H9 (cell line): ENCODE measurements around the gene CRHBP. TPM values are rescaled to one million over a fixed set of nuclear protein-coding genes. Genes with fewer than 3 reads are reported as not detected.

Experiments used
- DNase-seq: peaks from one replicate; pipeline ENCODE4 v3.0.0-alpha.2; 2017
- H2AFZ ChIP-seq: one replicate; pipeline ENCODE4 v1.6.1; 2013; ENCODE audit warnings: mild to moderate bottlenecking, low read length, control low read depth, moderate library complexity
- H2AK5ac ChIP-seq: 2 replicates; pipeline ENCODE4 v1.6.1; 2013; ENCODE audit warnings: low read length, control low read depth, mixed read lengths; ENCODE audit not compliant: insufficient read length
- H2BK120ac ChIP-seq: one replicate; pipeline ENCODE4 v1.6.1; 2013; ENCODE audit warnings: low read depth, mild to moderate bottlenecking, low read length, control low read depth, inconsistent platforms; ENCODE audit not compliant: poor library complexity, severe bottlenecking
- H2BK12ac ChIP-seq: 2 replicates; pipeline ENCODE4 v1.6.1; 2013; ENCODE audit warnings: low read length, control low read depth, mixed read lengths, low read depth; ENCODE audit not compliant: insufficient read length
- H2BK15ac ChIP-seq: 2 replicates; pipeline ENCODE4 v1.6.1; 2013; ENCODE audit warnings: low read depth, low read length, control low read depth
- H2BK20ac ChIP-seq: one replicate; pipeline ENCODE4 v1.6.1; 2013; ENCODE audit warnings: low read depth, mild to moderate bottlenecking, low read length, control low read depth, inconsistent platforms; ENCODE audit not compliant: poor library complexity, severe bottlenecking
- H2BK5ac ChIP-seq: 2 replicates; pipeline ENCODE4 v1.6.1; 2013; ENCODE audit warnings: low read length, control low read depth, mixed read lengths; ENCODE audit not compliant: insufficient read length
- H3K14ac ChIP-seq: 2 replicates; pipeline ENCODE4 v1.6.1; 2013; ENCODE audit warnings: low read length, control low read depth; ENCODE audit not compliant: insufficient read depth
- H3K18ac ChIP-seq: 2 replicates; pipeline ENCODE4 v1.6.1; 2013; ENCODE audit warnings: low read depth, mild to moderate bottlenecking, mixed read lengths, low read length, control low read depth; ENCODE audit not compliant: insufficient read length
- H3K23ac ChIP-seq: 2 replicates; pipeline ENCODE4 v1.6.1; 2013; ENCODE audit warnings: low read length, control low read depth, mixed read lengths, low read depth; ENCODE audit not compliant: insufficient read length
- H3K23me2 ChIP-seq: 2 replicates; pipeline ENCODE4 v1.6.1; 2013; ENCODE audit warnings: low read depth, mild to moderate bottlenecking, mixed read lengths, low read length, control low read depth; ENCODE audit not compliant: insufficient read length, poor library complexity, severe bottlenecking
- H3K27ac ChIP-seq: 2 replicates; pipeline ENCODE4 v1.5.1; 2013; ENCODE audit warnings: low read length, control low read depth, mixed read lengths, low read depth; ENCODE audit not compliant: insufficient read length
- H3K27me3 ChIP-seq: 2 replicates; pipeline ENCODE4 v1.6.1; 2013; ENCODE audit warnings: low read length, control low read depth, inconsistent platforms; ENCODE audit not compliant: insufficient read depth
- H3K4ac ChIP-seq: 2 replicates; pipeline ENCODE4 v1.6.1; 2013; ENCODE audit warnings: low read depth, mild to moderate bottlenecking, control low read depth, inconsistent platforms, low read length, moderate library complexity
- H3K4me1 ChIP-seq: 2 replicates; pipeline ENCODE4 v1.6.1; 2013; ENCODE audit warnings: low read length, control low read depth, inconsistent platforms; ENCODE audit not compliant: insufficient read depth
- H3K4me2 ChIP-seq: 2 replicates; pipeline ENCODE4 v1.6.1; 2013; ENCODE audit warnings: low read length, control low read depth, mixed read lengths; ENCODE audit not compliant: insufficient read length, insufficient read depth
- H3K56ac ChIP-seq: 2 replicates; pipeline ENCODE4 v1.6.1; 2013; ENCODE audit warnings: low read depth, mild to moderate bottlenecking, mixed read lengths, low read length, control low read depth; ENCODE audit not compliant: insufficient read length
- H3K79me1 ChIP-seq: 2 replicates; pipeline ENCODE4 v1.6.1; 2013; ENCODE audit warnings: low read depth, mild to moderate bottlenecking, moderate library complexity, low read length, control low read depth, inconsistent platforms; ENCODE audit not compliant: insufficient read depth, poor library complexity, severe bottlenecking
- H3K79me2 ChIP-seq: 2 replicates; pipeline ENCODE4 v1.6.1; 2013; ENCODE audit warnings: low read length, control low read depth, inconsistent platforms; ENCODE audit not compliant: insufficient read depth
- H3K9ac ChIP-seq: 2 replicates; pipeline ENCODE4 v1.6.1; 2013; ENCODE audit warnings: low read length, control low read depth, mixed read lengths; ENCODE audit not compliant: insufficient read length; ENCODE audit errors: extremely low read depth
- H3K9me3 ChIP-seq: one replicate; pipeline ENCODE4 v1.6.1; 2013; ENCODE audit warnings: low read depth, low read length, inconsistent platforms; ENCODE audit not compliant: control insufficient read depth
- H3T11ph ChIP-seq: one replicate; pipeline ENCODE4 v1.6.1; 2013; ENCODE audit warnings: mild to moderate bottlenecking, low read length, control low read depth, inconsistent platforms
- H4K20me1 ChIP-seq: one replicate; pipeline ENCODE4 v1.6.1; 2013; ENCODE audit not compliant: control insufficient read depth, insufficient read length, insufficient read depth
- H4K5ac ChIP-seq: 2 replicates; pipeline ENCODE4 v1.6.1; 2013; ENCODE audit warnings: low read depth, mild to moderate bottlenecking, mixed read lengths, low read length, control low read depth; ENCODE audit not compliant: insufficient read length
- H4K8ac ChIP-seq: replicated peaks from 2 replicates; pipeline ENCODE4 v1.6.1; 2013; ENCODE audit warnings: low read length, control low read depth, mixed read lengths, low read depth; ENCODE audit not compliant: insufficient read length
- H4K91ac ChIP-seq: 2 replicates; pipeline ENCODE4 v1.6.1; 2013; ENCODE audit warnings: low read depth, mild to moderate bottlenecking, moderate library complexity, mixed read lengths, low read length, control low read depth; ENCODE audit not compliant: insufficient read length
- H3K27ac Mint-ChIP-seq, 3 experiments: 2 replicates in 2 of 3; 3 replicates in 1 of 3; pipeline ENCODE4 v1.8.0; 2020 to 2021; ENCODE audit warnings: mixed read lengths in 3 of 3, mild to moderate bottlenecking in 1 of 3, moderate library complexity in 1 of 3
- H3K27me3 Mint-ChIP-seq: 2 replicates; pipeline ENCODE4 v1.8.0; 2021; ENCODE audit warnings: low read depth, mild to moderate bottlenecking, moderate library complexity, mixed read lengths
- H3K36me3 Mint-ChIP-seq, 3 experiments: 2 replicates in 2 of 3; 3 replicates in 1 of 3; pipeline ENCODE4 v1.8.0; 2020 to 2021; ENCODE audit warnings: low read depth in 3 of 3, mixed read lengths in 3 of 3; ENCODE audit not compliant: insufficient read depth in 1 of 3
- H3K4me1 Mint-ChIP-seq, 2 experiments: 2 replicates each; pipeline ENCODE4 v1.8.0; 2020; ENCODE audit warnings: mixed read lengths in 2 of 2
- H3K4me3 Mint-ChIP-seq, 2 experiments: 2 replicates in 1 of 2; 3 replicates in 1 of 2; pipeline ENCODE4 v1.8.0; 2020 to 2021; ENCODE audit warnings: mild to moderate bottlenecking in 2 of 2, mixed read lengths in 2 of 2, moderate library complexity in 1 of 2
- H3K9me3 Mint-ChIP-seq, 2 experiments: 2 replicates in 1 of 2; 3 replicates in 1 of 2; pipeline ENCODE4 v1.8.0; 2020; ENCODE audit warnings: mild to moderate bottlenecking in 2 of 2, mixed read lengths in 2 of 2, moderate library complexity in 1 of 2
- CTCF ChIP-seq: fragments of 200-600 bp; sonication (generic); conservative IDR thresholded peaks from 3 replicates; pipeline ENCODE4 v1.8.0; 2021; ENCODE audit warnings: antibody characterized with exemption, mild to moderate bottlenecking
- WGBS: extraction: QIAGEN DNeasy Blood & Tissue Kit; methylation state at CpG from one replicate; pipeline ENCODE4 v1.1.7; 2013; ENCODE audit warnings: missing lambda C conversion rate, low lambda C conversion rate, mixed read lengths; ENCODE audit not compliant: insufficient read length; ENCODE audit errors: extremely low coverage; 5-methylcytosine and 5-hydroxymethylcytosine counted together
- total RNA-seq: library from RNA; stranded (reverse); gene quantifications from 2 replicates; pipeline ENCODE4 v1.2.1, GENCODE V29; 2021

CRHBP gene
- total RNA-seq, 1 experiment from 2014 or later = not detected

GRCh38 chr5:77016962-77017361 lies 64.1 kb downstream of the CRHBP start:
- DNase-seq = no peak
- no peak for TF ChIP-seq CTCF
- Histone ChIP-seq H4K8ac (no peak overlapping the region), H3K14ac (no peak overlapping the region), H3K27ac (no peak overlapping the region), H3T11ph (no peak overlapping the region), H4K20me1 (no peaks in the 10 kb centered on the region), H4K91ac (no peak overlapping the region), H3K4me2 (no peak overlapping the region), H3K18ac (no peak overlapping the region), H2BK5ac (no peak overlapping the region), H3K79me1 (no peaks in the 10 kb centered on the region), H3K23ac (no peak overlapping the region), H2BK120ac (no peak overlapping the region), H3K4me1 (no peaks in the 10 kb centered on the region), H2BK15ac (no peak overlapping the region), H2AK5ac (no peak overlapping the region), H3K4ac (no peak overlapping the region), H2AFZ (no peak overlapping the region), H3K27me3 (no peaks in the 10 kb centered on the region), H3K9me3 (no peaks in the 10 kb centered on the region), H2BK12ac (no peak overlapping the region), H3K9ac (no peak overlapping the region), H3K79me2 (no peaks in the 10 kb centered on the region), H3K56ac (no peak overlapping the region), H4K5ac (no peak overlapping the region), H3K23me2 (no peaks in the 10 kb centered on the region), H2BK20ac (no peak overlapping the region)
- WGBS = no CpG with 5 or more reads among the region's 1 CpG
- no peaks in the 10 kb centered on the region for H3K9me3 Mint-ChIP-seq
- H3K4me1 Mint-ChIP-seq = peaks cover 2% of the 10 kb centered on the region in 2 experiments; a peak in 3 of 4 replicates
- H3K27me3 Mint-ChIP-seq = peaks cover 5% of the 10 kb centered on the region
- no peak overlapping the region for H3K4me3 Mint-ChIP-seq
- no peak overlapping the region for H3K27ac Mint-ChIP-seq
- no peaks in the 10 kb centered on the region for H3K36me3 Mint-ChIP-seq
